Hematopoietic multipotent progenitor cell (in vitro differentiated cells): ENCODE measurements around the gene LAMTOR2. TPM values are rescaled to one million over a fixed set of nuclear protein-coding genes. Genes with fewer than 3 reads are reported as not detected.

Experiments used
- DNase-seq, 3 donors: peaks; one replicate each; pipeline ENCODE4 v3.0.0-alpha.2; 2011 to 2015; ENCODE audit warnings: low read depth in 2 of 3, low spot score in 2 of 3
- total RNA-seq: library from RNA; depleted of rRNA; stranded (reverse); fragments of >200 nt; gene quantifications from one replicate; pipeline ENCODE4 v1.2.3, GENCODE V29; 2012

Gene LAMTOR2
- total RNA-seq, 1 donor: 68.1 TPM

DNA sequence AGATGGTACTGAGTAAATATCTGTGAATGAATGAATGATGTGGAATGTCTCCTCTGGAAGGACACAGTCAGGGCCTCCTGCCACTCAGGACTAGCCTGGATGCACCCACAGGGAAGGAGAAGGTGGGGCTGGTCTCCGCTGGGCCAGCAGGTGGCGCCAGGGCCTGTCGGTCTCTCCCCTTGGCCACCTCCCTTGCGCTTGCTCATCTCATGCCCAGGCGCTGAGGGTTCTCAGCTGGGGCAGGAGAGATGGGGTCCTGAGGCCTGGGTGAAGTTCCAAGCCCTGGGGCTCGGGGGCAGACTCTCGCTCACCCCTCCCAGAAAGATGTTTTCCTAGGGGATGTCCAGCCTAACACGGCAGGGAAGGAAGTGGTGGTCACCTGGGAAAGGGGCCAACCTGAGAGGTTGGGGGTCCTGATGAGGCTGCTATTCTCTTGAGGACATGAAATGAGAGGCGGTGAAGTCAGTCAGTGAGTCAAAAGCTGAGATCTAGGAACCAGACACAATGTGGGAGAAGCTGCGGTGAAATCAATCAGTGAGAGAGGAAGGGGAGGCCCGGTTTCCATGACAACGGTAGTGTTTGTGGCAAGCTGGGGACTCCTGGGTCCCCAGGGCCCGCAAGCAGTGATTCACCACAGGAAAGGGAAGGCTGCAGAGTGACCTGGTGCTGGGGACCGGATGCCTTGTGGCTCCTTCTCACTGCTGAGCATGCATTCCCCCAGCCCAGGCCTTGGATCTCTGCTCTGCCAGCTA lies 42.2 kb downstream of the LAMTOR2 start:
- peak; percentile 86 to 99 (median 98) for DNase-seq

DNA sequence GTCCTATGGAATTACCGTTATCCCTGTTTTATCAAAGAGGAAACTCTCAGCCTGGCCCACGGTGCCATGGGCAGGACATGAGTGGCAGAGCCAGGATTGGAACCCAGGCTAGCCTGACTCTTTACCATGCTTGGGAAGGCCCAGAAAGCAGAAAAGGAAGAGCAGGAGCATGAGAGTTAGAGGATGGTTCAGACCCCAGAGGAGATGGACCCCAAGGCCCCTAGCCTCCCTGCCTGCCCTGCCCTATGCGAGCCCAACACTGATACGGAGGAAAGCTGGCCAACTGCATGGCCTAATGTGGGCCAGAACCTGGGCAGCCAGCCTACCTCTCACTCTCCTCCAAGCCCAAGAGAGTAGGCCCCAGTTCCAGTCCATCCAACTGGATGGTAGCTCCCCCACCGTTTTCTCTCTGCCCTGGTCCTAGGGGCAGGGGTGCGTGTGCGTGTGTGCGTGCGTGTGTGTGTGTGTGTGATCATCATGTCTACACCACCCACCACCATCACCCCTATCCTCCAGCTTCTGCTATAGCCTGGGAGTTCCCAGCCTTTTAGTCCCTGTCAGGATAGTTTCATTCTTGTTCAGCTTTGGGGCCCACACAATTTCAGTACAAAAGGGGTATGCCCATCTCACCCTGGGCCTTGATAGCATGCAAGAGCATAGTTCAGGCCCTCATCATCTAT lies 43.1 kb downstream of the LAMTOR2 start:
- no peak for DNase-seq

DNA sequence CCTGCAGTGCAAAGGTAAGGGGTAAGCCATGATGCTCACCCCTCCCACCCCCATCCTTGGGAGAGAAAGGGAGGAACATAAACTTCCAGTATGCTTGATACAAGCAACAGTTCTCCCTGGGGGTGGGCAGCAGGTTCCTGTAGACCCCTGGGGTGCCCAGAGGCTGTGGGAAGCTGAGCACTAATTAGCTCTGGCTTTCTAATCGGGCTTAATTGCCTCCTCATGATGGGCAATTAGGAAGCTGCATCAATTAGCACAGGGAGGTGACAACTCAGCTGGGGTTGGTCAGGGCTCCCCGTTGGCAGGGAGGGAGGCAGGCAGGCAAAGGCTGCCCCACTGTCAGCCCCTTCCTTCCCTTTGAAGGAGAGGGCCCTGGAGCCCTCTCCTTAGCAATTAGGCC lies 44.2 kb downstream of the LAMTOR2 start:
- no peak for DNase-seq

DNA sequence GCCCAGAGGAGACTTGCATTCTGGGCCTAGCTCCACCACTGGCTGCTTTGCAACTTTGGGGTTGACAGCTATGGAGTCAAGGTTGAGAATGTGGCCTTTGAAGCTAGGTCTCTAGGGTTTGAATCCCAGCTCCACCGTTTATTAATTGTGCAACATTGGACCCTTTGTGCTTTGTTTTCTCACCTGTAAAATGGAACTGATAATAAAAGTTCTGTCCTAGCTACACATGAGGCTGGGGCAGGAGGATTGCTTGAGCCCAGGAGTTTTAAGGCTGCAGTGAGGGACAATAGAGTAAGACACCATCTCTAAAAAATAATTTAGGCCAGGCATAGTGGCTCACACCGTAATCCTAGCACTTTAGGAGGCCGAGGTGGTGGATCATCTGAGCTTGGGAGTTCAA lies 44.7 kb downstream of the LAMTOR2 start:
- no peak for DNase-seq

DNA sequence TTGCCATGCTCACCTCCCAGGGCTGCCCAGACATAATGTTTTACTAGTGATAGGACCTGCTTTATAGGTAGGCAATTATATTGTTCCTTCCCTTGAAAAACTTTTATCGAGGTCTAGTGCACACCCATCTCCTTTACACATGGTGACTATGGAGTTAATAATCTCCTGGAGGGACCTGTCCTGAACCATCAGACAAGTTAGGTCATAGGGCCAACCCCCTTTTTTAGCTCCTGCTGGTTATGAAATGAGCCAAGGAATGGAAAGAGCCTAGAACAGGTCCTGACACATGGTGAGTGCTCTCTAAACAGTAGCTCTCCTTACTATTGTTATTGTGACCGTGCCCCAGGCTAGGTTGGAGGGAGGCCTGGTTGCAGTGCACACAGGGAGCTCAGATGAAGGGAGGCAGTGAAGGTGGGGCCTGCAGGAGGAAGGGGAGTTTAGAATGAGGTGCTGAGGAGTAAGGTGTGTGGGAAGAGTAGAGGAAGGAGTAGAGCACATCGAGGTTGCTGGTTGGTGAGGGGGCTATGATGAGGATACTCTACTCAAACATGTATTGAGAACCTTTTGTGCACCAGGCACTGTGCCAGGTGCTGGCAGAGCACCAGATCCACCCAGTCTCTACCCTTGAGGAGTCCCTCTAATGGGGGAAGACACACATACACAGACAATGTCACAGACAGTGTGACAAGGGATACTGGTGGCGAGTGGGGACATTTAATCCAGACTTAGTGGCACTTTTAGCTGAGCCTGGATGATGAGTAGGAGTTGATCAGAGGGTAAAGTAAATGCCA lies 45.8 kb downstream of the LAMTOR2 start:
- DNase-seq: no peak

DNA sequence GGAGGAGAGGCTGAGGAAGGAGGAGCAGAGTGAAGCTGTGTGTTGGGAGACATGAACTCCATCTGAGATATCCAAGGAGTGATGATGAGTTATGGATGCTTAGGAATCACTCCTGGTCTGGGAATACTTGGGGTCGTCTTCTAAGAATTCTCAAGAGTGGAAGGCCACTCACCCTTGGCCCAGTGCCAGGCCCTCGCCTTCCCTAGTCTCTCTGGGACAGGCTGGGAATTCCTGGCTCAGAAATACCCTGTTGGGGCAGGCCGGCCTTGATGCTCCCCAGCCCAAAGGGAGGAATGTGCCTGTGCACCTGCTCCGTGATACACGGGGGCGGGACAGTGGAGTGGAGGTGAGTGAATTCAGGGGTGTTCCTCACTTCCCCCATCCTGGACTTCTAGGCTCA lies 47.3 kb downstream of the LAMTOR2 start:
- no peak for DNase-seq

DNA sequence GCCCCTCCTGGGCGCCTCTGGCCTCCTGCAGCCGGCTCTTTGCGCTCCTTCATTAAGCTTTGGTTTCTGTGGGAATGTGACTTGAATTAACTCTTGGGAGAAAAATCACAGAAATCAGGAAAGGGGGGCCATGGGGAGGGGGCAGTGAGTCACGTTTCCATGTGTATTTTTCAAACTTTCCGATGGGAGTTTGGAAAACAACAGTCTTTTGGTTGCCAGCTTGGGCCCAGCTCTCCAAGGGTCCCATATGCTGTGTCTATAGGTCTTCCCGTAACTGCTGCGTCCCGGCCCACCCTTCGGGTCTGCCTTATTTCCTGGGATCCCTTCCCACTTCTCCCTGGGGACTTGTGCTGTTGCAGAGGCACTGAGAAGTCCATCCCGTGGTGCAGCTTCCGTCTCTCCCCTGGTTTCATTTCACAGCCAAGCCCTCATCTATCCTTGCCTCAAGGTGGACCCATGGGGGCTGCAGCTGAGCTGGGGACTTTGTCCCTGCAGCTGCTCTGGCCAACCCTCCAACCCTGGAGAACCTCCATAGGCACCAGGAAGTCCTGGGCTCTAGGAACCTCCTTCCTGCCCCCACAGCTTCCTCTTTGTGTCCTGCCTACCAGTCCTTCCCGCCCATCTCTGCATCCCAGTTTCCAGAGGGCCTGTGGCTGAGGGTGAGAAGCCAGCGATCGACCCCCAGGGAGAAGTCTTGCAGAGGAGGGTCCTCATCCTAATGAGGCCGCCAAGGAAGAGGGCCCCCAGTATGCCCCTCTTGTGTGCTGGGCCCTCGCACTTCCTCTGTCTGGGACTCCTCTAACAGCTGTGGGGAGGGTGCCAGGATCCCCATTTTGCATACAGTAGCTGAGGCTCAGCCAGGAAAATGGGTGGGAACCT lies 48.3 kb downstream of the LAMTOR2 start:
- DNase-seq: no peak

DNA sequence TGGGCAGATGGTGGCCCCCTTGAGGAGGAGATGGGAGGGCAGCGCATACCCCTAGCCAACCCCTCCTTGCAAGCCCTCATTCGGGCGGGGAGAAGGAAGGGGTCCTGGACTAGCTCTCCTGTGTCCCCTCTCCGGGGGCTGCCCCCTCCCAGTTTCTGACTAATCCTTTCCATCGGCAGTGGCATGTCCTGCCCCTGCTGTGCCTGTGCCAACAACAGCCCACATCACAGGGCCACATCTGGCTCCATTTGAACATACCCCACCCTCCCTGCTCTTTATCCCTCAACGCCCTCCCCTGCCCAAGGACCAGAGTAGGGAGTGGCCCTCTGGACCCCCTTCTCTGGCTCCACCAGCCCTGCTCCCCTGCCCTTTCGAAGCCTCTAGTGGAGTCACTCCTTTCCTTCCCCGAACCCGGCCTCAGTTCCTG lies 49.0 kb downstream of the LAMTOR2 start:
- DNase-seq: peak in 2 of 3 donors; percentile 72 to 86

DNA sequence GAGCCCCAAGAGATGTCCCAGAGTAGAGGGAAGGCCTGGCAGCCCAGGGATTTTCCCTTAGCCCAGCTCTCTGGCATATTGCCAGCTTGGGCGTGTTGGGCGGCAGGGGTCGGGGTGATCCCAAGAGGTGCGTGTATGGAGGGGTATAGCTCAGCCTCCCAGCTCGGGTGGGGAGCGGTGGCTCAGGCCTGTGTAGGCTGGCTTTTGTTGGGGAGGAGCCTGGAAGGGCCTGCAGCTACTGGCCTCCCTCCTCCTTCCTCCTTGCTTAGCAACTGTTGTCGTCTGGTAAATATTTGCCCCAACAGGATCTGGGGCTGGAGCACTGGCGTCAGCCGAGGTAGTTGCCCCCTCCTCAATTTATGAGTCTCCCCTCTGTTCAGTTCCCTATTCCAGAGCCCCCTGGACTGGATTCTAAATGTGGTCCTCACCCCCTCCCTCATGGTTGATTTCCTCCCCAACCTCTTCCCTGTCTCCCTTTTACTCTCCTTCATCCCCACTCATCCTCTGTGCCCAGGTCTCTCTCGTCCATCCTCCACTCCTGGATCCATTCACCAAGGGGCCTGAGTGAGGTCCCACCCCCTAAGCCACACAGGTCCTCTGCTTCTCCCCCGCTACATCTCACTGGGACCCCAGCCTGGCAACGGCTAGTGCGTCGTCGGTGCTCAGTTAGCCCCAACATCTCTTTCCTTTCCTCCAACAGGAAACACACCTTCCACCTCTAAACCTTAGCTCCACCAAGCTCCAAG lies 49.7 kb downstream of the LAMTOR2 start:
- DNase-seq: peak in 2 of 3 donors; percentile 90 to 94

DNA sequence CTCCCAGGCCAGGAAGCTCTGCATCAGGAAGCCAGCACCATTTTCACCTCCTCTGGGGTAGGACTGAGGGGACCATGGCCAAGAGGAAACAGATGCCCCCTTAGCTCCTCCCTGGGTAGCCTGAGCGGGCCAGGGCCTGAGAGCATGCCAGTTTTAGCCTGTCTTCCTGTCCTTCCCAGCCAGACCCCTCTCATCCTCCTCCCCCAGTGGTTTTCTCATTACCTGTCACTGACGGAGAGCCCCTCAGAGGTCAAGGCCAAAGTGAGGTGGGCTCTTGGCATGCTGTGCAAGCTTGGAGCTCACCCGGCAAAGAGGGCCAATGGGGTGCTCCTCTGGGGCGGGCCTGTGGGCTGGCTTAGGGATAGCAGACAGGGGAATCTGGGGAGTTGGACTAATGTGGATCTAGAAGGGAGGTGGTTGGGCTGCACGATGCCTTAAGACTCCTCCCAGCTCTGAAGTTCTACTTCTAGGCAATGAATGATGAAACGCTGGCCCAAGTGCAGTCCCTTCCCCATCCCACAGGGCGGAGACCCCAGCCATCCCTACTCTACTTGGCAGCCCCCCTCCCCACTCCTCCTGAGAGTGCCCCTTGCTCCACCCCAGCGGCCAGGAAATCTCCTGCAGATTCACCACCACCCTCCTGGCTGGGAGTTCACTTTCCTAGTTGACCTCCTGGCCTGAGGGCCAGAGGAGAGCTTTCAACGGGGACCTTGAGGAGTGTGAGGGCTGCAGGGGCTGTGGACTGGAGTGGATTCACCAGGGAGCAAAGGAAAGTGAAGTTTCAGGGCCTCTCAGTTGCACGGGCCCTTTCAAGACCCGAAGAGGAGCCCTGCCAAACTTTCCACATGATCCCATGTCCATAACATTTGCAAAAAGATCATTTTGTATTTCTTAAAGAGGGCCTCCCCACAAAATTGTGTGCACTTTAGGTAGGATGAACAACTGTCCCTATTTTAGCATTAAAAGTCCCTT lies 50.6 kb downstream of the LAMTOR2 start:
- peak in 1 of 3 donors; percentile 55 for DNase-seq

DNA sequence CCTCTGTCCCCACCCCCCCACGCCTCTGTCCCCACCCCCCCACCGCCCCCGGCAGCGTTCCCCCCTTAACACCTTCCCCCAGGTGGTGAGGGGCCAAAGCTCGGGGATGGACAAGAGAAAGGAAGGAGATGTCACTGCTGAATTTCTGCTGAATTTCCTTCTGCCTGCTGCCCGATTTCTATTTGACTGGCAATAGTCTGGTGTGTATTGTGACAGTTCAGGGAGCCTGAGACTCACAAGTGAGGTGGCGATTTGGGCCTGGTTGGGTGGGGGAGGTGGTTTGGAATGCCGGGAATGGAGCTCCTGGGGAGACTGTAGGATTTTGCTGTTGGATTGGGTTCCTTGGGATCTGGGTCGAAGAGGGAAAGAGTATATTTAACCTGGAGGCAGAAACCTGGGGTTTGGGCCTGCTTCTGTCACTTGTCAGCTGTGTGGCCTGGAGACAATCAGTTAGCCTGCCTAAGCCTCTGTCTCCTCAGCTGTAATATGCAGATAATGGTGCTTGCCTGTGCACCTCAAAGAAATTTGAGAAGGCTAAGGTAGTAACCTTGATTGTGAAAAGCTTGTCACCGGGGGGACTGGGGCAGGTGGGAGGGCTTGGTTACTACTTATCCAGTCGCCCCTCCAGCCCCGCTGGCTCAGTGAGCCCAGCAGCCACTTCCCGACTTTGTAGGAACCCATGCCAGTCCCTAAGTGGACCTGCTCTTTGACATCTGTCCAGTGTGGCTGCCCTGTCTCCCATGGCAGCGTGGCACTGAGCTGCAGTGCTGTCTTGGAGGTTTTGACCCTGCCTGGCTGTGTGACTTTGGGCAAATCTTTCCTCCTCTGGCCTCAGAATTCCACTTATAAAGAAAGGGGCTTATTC lies 52.3 kb downstream of the LAMTOR2 start:
- DNase-seq: no peak

DNA sequence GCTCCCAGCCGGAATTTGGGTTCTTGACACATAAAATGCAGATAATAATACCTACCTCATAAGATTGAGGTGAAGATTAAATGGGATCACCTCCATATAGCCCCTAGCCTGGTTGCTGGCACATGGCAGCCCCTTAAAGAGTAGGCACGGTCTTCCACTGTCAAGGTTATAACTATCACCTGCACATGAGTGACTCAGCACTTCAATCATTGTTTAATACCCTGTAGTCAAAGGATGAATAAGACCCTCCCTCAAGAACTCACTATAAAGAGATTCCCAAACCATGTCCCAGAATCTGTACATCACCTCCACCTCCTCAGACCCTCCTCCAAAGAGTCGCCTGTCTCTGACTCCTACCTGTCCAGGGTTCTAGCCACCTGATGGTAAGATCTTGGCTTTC lies 53.5 kb downstream of the LAMTOR2 start:
- DNase-seq: no peak

Other genes with a start within 250 kb of the LAMTOR2 start
- 26.4 TPM for gene GON4L, start 197.6 kb upstream of the LAMTOR2 start, total RNA-seq
- gene SYT11, start 195.2 kb upstream of the LAMTOR2 start, total RNA-seq: 27.2 TPM
- gene RIT1, start 143.4 kb upstream of the LAMTOR2 start, total RNA-seq: 45.8 TPM
- 45.2 TPM for gene KHDC4, start 120.4 kb upstream of the LAMTOR2 start, total RNA-seq
- not detected for gene RXFP4, start 113.1 kb upstream of the LAMTOR2 start, total RNA-seq
- gene ARHGEF2, start 76.2 kb upstream of the LAMTOR2 start, total RNA-seq: 291 TPM
- 713 TPM for gene SSR2, start 33.8 kb upstream of the LAMTOR2 start, total RNA-seq
- gene UBQLN4, start 984 bp upstream of the LAMTOR2 start, total RNA-seq: 17.5 TPM
- gene RAB25, start 6.4 kb downstream of the LAMTOR2 start, total RNA-seq: under 0.01 TPM
- gene MEX3A, start 27.7 kb downstream of the LAMTOR2 start, total RNA-seq: 3.2 TPM
- gene LMNA, start 59.9 kb downstream of the LAMTOR2 start, total RNA-seq: 280 TPM
- gene SEMA4A, start 98.8 kb downstream of the LAMTOR2 start, total RNA-seq: 15.1 TPM
- gene SLC25A44, start 139.3 kb downstream of the LAMTOR2 start, total RNA-seq: 13.2 TPM
- 103 TPM for gene PMF1, start 158.2 kb downstream of the LAMTOR2 start, total RNA-seq
- 1.9 TPM for gene BGLAP, start 187.4 kb downstream of the LAMTOR2 start, total RNA-seq
- gene PAQR6, start 193.3 kb downstream of the LAMTOR2 start, total RNA-seq: 2.2 TPM
- 52.5 TPM for gene SMG5, start 228.0 kb downstream of the LAMTOR2 start, total RNA-seq
- gene TMEM79, start 229.5 kb downstream of the LAMTOR2 start, total RNA-seq: 4.8 TPM
- 50.1 TPM for gene GLMP, start 240.9 kb downstream of the LAMTOR2 start, total RNA-seq
- not detected for gene VHLL, start 244.5 kb downstream of the LAMTOR2 start, total RNA-seq